Esophagus squamous epithelium (tissue), 5 donors: Measurements from ENCODE around the gene PLIN1. TPM values are rescaled to one million over a fixed set of nuclear protein-coding genes. Genes with fewer than 3 reads are reported as not detected.

Experiments used
- DNase-seq: peaks from one replicate; lab custom pipeline; 2025; lab: John Stamatoyannopoulos, UW
- H3K27ac ChIP-seq, 4 donors: fragments of 200-600 bp; sonication (generic); one replicate each; pipeline ENCODE4 v1.5.1; 2016 to 2019; ENCODE audit warnings: mild to moderate bottlenecking in 1 of 4
- H3K27me3 ChIP-seq, 4 donors: fragments of 200-600 bp; sonication (generic); 1 replicate in 3 of 4; 2 replicates in 1 of 4; pipeline versions ENCODE4 v1.5.1 to v1.6.0; 2017 to 2021; ENCODE audit warnings: antibody characterized with exemption in 1 of 4
- H3K36me3 ChIP-seq, 3 donors: fragments of 200-600 bp; sonication (generic); one replicate each; pipeline ENCODE4 v1.5.1; 2016 to 2019
- H3K4me1 ChIP-seq, 3 donors: fragments of 200-600 bp; sonication (generic); one replicate each; pipeline ENCODE4 v1.5.1; 2017 to 2019
- H3K4me3 ChIP-seq, 4 donors: fragments of 200-600 bp; sonication (generic); 1 replicate in 3 of 4; 2 replicates in 1 of 4; pipeline ENCODE4 v1.5.1; 2016 to 2019; ENCODE audit warnings: mild to moderate bottlenecking in 2 of 4, moderate library complexity in 1 of 4
- H3K9me3 ChIP-seq, 3 donors: fragments of 200-600 bp; sonication (generic); one replicate each; pipeline ENCODE4 v1.5.1; 2016 to 2019
- POLR2A ChIP-seq, 4 donors: fragments of 450-650 bp; IDR thresholded peaks; one replicate each; pipeline ENCODE4 v1.6.1; 2017; ENCODE audit warnings: antibody characterized with exemption in 4 of 4, mild to moderate bottlenecking in 4 of 4, moderate library complexity in 3 of 4
- WGBS, 2 donors: methylation state at CpG; one replicate each; pipeline ENCODE4 v1.1.5; 2018; 5-methylcytosine and 5-hydroxymethylcytosine counted together
- intact Hi-C: fragments of 100-400 bp; cut with DNase I; formaldehyde crosslinking; loops from one replicate; pipeline ENCODE4 v1.15.0; 2022
- total RNA-seq, 4 donors: library from RNA; depleted of rRNA; stranded (reverse); fragments of >200 nt; gene quantifications; one replicate each; pipeline ENCODE4 v1.1.0, GENCODE V29; 2016
- TF ChIP-seq, protein P1 (sequence below), 6 experiments: fragments of 450-650 bp in 4 of 6; fragments of 200-600 bp in 2 of 6; sonication (generic) in 2 of 6; IDR thresholded peaks; one replicate each; pipeline ENCODE4 v1.5.1; 2016 to 2019; ENCODE audit warnings: antibody characterized with exemption in 6 of 6, mild to moderate bottlenecking in 4 of 6, moderate library complexity in 4 of 6
- donor health status: DM: yes; HTN: yes; CAD: no.

PLIN1 gene
- total RNA-seq, 4 donors from 2014 or later: 0.26 to 3.6 (median 0.91) TPM

DNA sequence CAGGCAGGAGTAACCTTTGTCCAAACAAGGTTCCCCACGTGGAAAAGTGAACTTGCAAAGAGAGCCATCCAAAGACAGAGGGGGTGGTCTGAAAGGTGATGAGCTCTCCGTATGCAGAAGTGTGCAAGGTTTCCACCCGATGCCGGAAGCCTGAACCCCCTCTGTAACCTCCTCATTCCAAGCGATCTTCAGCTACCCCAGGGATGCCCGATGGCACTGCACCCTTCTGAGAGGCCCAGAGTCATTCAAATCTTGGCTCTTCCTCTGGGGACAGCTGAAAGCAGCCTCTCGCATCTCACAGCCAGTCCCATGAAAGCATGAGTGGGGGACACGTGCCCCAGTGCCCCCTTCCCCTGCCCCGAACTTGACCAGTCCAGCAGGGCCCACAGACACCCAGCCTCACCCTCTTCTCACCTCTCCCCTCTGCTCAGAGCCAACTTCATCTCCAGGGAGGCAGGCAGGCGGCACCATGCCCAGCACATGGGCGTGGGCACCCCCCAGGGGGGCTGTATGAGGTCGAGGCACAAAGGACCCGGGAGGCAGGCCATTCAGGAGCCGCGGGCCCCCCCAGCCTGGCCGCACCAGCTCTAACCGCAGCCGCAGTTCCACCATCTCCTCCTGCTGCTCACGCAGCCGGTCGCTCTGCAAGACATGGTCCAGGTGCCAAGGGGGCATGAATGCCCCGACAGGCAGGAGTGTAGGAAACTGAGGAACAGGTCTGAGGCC is 32.6 kb downstream of the PLIN1 start:
- 76 to 78% methylated on average over 6 to 9 of the region's 22 CpGs for WGBS, 2 donors
- peaks cover 0 to 8% (median 0%) of the 10 kb centered on the region in 3 donors for H3K36me3 ChIP-seq
- no peaks in the 10 kb centered on the region for H3K9me3 ChIP-seq
- peaks cover 0 to 4% (median 0%) of the 10 kb centered on the region in 4 donors for H3K27me3 ChIP-seq
- H3K27ac ChIP-seq: no peak overlapping the region
- peaks cover 0 to 8% (median 0%) of the 10 kb centered on the region in 3 donors for H3K4me1 ChIP-seq
- H3K4me3 ChIP-seq: no peak overlapping the region
- DNase-seq: no peak
- intact Hi-C loops: no loop called here
- no peak for TF ChIP-seq POLR2A (IDR thresholded peaks at IDR 0.05)
- TF ChIP-seq, protein P1, sequence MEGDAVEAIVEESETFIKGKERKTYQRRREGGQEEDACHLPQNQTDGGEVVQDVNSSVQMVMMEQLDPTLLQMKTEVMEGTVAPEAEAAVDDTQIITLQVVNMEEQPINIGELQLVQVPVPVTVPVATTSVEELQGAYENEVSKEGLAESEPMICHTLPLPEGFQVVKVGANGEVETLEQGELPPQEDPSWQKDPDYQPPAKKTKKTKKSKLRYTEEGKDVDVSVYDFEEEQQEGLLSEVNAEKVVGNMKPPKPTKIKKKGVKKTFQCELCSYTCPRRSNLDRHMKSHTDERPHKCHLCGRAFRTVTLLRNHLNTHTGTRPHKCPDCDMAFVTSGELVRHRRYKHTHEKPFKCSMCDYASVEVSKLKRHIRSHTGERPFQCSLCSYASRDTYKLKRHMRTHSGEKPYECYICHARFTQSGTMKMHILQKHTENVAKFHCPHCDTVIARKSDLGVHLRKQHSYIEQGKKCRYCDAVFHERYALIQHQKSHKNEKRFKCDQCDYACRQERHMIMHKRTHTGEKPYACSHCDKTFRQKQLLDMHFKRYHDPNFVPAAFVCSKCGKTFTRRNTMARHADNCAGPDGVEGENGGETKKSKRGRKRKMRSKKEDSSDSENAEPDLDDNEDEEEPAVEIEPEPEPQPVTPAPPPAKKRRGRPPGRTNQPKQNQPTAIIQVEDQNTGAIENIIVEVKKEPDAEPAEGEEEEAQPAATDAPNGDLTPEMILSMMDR (IDR thresholded peaks at IDR 0.05): no peak

DNA sequence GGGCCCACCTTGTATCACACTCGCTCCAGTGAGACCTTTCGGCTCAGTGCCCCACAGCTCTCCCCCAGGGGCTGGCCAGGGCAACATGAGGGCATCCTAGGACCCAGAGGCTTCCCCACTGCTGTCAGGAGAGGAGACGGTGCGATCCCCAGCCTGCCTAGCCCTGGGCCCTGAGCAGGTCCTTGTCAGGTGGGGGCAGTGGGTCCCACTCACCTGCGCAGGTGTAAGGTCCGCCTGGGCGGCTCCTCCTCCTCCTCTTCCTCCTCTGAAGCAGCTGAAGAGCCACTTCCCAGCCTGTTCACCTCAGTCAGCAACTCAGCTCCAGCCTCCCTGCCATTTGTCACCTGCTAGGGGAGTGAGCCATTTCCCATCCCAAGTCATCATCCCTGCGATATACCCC is 33.5 kb downstream of the PLIN1 start:
- no peaks in the 10 kb centered on the region for H3K9me3 ChIP-seq
- peaks cover 0 to 4% (median 0%) of the 10 kb centered on the region in 4 donors for H3K27me3 ChIP-seq
- peaks cover 0 to 14% (median 0%) of the 10 kb centered on the region in 3 donors for H3K36me3 ChIP-seq
- TF ChIP-seq, protein P1 (IDR thresholded peaks at IDR 0.05): no peak
- no peak for TF ChIP-seq POLR2A (IDR thresholded peaks at IDR 0.05)
- intact Hi-C loops: no loop called here
- no peak for DNase-seq
- 89 to 91% methylated on average over 4 of the region's 8 CpGs for WGBS, 2 donors
- no peak overlapping the region for H3K4me3 ChIP-seq
- no peak overlapping the region for H3K27ac ChIP-seq
- peaks cover 0 to 8% (median 0%) of the 10 kb centered on the region in 3 donors for H3K4me1 ChIP-seq

DNA sequence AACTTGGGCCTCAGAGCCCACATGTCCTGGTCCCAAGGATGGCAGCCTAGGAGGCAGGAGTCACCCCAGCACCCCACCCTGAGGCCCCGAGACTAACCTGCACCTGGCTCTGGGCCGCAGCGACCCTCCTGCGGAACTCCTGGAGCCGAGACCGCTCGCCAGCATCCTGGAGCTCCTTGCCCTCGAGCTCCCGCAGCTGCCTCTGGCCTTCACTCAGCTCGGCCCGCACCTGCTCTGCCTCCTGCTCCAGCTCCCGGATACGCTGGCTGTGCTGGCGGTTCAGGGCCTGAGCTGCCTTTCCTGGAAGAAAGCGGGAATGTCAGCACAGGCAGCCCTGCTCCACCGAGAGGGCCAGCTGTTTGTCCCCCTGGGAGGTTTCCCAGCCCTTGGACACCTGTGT is 37.1 kb downstream of the PLIN1 start:
- H3K27me3 ChIP-seq: no peaks in the 10 kb centered on the region
- 91 to 95% methylated on average over 2 to 4 of the region's 16 CpGs for WGBS, 2 donors
- peaks cover 0 to 14% (median 0%) of the 10 kb centered on the region in 3 donors for H3K36me3 ChIP-seq
- H3K9me3 ChIP-seq: no peaks in the 10 kb centered on the region
- TF ChIP-seq POLR2A (IDR thresholded peaks at IDR 0.05): no peak
- TF ChIP-seq, protein P1 (IDR thresholded peaks at IDR 0.05): no peak
- no peak overlapping the region for H3K27ac ChIP-seq
- intact Hi-C loops: no loop called here
- no peak for DNase-seq
- H3K4me3 ChIP-seq: no peak overlapping the region
- H3K4me1 ChIP-seq: peaks cover 0 to 3% (median 0%) of the 10 kb centered on the region in 3 donors

DNA sequence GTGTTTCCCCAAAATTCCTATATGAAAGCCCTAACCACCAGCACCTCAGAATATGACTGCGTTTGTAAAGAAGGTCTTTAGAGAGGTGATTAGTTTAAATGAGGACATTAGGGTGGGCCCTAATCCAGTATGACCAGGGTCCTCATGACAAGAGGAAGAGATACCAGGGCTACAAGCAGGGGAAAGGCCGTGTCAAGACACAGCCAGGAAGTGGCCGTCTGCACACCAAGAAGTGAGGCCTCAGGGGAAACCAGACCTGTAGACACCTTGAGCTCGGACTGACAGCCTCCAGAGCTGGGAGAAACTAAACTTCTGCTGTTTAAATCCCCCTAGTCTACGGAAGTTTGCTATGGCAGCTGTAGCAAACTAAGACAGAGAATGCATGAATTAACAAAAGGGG is 38.1 kb downstream of the PLIN1 start:
- Histone ChIP-seq H3K27ac (no peak overlapping the region), H3K36me3 (peaks cover 0 to 14% (median 0%) of the 10 kb centered on the region in 3 donors), H3K4me1 (no peaks in the 10 kb centered on the region), H3K4me3 (no peak overlapping the region), H3K9me3 (no peaks in the 10 kb centered on the region), H3K27me3 (no peaks in the 10 kb centered on the region)
- intact Hi-C loops: no loop called here
- no peak for DNase-seq
- TF ChIP-seq, protein P1 (IDR thresholded peaks at IDR 0.05): no peak
- TF ChIP-seq POLR2A (IDR thresholded peaks at IDR 0.05): no peak
- 81 to 85% methylated on average over 5 of the region's 5 CpGs for WGBS, 2 donors

DNA sequence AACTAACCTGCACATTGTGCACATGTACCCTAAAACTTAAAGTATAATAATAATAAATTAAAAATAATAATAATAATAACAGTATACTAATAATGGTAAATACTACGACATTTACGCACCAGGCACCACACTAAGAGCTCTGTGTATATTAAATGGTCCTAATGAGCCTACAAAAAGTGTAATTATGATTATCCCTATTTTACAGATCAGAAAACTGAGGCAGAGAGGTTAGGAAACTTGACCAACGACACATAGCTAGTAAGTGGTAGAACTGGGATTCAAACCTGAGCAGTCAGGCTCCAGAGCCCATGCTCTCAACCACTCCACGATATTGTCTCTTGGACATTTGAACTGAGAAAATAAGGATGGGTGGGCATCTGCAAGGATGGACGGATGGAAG is 38.9 kb downstream of the PLIN1 start:
- H3K4me1 ChIP-seq: no peaks in the 10 kb centered on the region
- 96 to 98% methylated on average over 5 of the region's 5 CpGs for WGBS, 2 donors
- peaks cover 0 to 14% (median 0%) of the 10 kb centered on the region in 3 donors for H3K36me3 ChIP-seq
- H3K9me3 ChIP-seq: no peaks in the 10 kb centered on the region
- no peak overlapping the region for H3K4me3 ChIP-seq
- intact Hi-C loops: no loop called here
- H3K27ac ChIP-seq: no peak overlapping the region
- no peaks in the 10 kb centered on the region for H3K27me3 ChIP-seq
- TF ChIP-seq, protein P1 (IDR thresholded peaks at IDR 0.05): no peak
- no peak for TF ChIP-seq POLR2A (IDR thresholded peaks at IDR 0.05)
- no peak for DNase-seq
